Measurements from ENCODE around the gene ROBO1.
"Not testable (repeated sequence)": the region's sequence is repeated elsewhere in the genome, so short reads cannot be mapped to it uniquely, and the experiment has no call there.

Gene ROBO1

DNA sequence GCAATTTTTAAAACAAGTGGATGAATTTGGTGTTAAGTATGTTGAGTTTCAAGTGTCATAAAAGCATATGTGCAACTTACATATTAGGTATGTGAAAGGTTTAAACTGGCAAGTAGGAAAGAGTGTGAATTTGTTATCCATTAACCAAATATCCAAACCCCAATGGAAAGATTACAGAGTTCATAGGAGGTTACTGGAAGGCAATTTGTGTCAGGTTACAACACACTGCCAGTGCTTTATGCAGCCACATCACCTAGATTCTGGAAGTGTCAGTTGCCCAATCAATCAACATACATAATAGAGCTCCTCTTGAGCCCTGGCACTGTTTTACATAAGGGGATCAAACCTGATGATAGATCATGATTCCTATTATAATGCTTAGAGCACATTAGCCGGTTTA is 261.0 kb downstream of the ROBO1 start:
- in situ Hi-C loops (cut with HindIII; ENCODE audit: low pct_ligation_motif_present, low pct_unique_long_range_greater_than_20kb, low sequenced_read_pairs): loop anchor here (25.0 kb wide), 1 partner anchor 1181 kb away; no protein-coding TSS in a partner anchor
- no peak for DNase-seq

GRCh38 chr3:79502216-79502681 is 265.5 kb downstream of the ROBO1 start:
- DNase-seq: not testable (repeated sequence)
- in situ Hi-C loops (cut with HindIII; ENCODE audit: low pct_ligation_motif_present, low pct_unique_long_range_greater_than_20kb, low sequenced_read_pairs): loop anchor here (25.0 kb wide), 1 partner anchor 1185 kb away; no protein-coding TSS in a partner anchor

DNA sequence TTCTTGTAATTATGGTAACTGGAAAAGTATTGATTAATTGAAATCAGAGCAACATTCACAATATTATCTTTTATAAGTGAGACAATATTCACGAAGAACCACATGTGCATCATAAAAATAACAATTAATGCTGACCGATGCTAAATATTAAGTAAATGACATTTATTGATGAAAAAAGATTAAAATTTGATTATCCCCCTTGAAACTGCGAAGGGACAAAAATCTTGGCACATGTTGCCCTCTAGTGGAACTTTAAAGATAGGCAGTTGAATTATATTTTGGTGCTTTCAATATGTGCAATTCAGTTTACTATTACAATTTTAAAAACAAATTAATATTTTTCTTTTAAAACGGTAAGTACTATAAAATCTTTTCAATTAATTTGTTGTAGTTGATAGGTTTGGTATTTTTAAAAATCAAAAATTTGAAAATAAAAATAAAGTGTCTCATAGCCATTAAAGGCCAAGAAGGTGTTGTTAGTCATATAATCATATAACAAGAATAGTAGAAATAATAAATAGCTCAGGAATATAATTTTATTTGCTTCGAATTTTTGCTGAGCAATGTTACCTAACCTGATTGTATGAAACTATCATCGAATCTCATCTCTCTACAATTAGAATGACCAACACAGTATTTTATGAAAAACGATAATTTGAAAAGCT is 270.2 kb downstream of the ROBO1 start:
- in situ Hi-C loops (cut with HindIII; ENCODE audit: low pct_ligation_motif_present, low pct_unique_long_range_greater_than_20kb, low sequenced_read_pairs): no loop called here
- DNase-seq: peak; percentile 43

- DNase-seq: no peak
- in situ Hi-C loops (cut with HindIII; ENCODE audit: low pct_ligation_motif_present, low pct_unique_long_range_greater_than_20kb, low sequenced_read_pairs): no loop called here
Measured at GRCh38 chr3:79491029-79491641, 276.7 kb downstream of the ROBO1 start.

DNA sequence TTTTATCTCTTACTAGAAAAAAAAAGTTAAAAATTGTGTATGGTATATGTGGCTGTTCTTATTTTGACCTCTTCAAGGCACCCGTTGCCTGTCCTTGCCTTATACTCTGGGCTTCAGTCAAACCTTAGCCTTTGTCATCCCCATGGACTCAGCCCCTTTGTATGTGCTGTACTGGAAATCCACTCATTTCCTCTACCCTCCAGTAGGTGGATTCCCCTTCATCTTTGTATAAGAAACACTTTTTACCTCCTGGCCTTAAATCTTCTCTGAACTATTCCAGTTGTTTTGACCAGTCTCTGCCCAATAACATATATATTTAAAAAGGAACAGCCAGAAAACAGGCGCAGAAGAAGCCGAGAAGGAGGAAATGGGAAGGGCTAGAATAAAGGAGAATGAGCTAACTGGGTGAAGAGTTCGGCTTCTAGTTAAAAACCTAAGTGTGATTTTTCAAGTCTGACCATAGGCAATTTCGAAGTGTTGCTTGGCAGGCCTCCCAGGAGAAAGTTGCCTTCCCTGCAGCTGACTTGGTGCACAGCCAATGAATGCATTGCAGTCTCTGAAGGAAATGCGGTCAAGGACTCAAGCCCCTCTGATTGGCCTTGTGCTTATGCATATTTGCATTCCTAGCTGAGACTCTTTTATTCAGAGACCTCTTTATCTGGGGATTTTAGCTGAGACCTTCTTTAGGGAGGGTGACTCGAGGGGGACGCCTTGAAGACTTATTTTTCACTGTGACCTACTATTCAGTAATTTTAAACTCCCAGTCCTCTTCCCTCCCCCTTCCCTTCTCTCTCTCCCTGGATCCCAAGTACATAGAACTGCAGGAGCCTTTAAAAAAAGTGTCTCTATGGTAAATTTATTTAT is 277.4 kb downstream of the ROBO1 start:
- no peak for DNase-seq
- in situ Hi-C loops (cut with HindIII; ENCODE audit: low pct_ligation_motif_present, low pct_unique_long_range_greater_than_20kb, low sequenced_read_pairs): no loop called here

- in situ Hi-C loops (cut with HindIII; ENCODE audit: low pct_ligation_motif_present, low pct_unique_long_range_greater_than_20kb, low sequenced_read_pairs): no loop called here
- no peak for DNase-seq
Measured at GRCh38 chr3:79488407-79488806, 279.4 kb downstream of the ROBO1 start.

DNA sequence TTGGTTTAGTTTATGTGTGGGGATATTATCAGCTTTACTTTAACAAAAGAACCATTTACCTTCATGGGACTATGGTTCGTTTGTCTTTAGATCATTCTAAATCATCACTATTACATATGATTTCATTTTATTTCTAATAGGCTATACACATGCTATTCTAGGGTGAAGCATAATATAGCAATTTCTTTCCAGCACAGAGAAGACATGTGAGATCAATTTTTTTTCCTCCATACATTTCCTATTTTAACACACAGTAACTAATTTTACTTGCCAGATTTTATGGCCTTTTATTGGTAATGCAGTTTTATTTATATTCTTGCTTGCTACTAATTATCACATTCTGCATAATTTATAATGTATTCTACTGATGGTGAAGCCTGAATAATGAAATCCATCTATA is 287.1 kb downstream of the ROBO1 start:
- in situ Hi-C loops (cut with HindIII; ENCODE audit: low pct_ligation_motif_present, low pct_unique_long_range_greater_than_20kb, low sequenced_read_pairs): no loop called here
- DNase-seq: no peak

GRCh38 chr3:79478620-79479019 is 289.2 kb downstream of the ROBO1 start:
- in situ Hi-C loops (cut with HindIII; ENCODE audit: low pct_ligation_motif_present, low pct_unique_long_range_greater_than_20kb, low sequenced_read_pairs): no loop called here

DNA sequence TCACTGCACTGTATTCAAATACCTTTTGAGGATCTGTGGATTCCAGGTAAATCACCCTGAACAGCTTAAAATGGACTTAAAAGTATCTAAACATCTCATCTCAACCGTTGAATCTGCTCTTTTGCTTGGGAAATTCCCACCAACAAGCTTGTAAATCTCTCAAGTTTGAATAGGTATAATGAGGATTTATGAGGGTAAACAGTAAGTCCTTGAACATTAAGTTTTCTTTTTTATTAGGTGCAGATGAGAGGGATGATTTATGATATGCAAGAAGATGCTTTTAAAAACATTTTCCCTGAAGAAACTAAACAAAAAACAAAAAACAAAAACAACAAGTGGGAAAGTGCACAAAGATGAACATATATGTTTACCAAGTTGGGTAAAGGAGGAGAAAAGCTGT is 290.6 kb downstream of the ROBO1 start:
- DNase-seq: no peak
- in situ Hi-C loops (cut with HindIII; ENCODE audit: low pct_ligation_motif_present, low pct_unique_long_range_greater_than_20kb, low sequenced_read_pairs): no loop called here

More at GRCh38 chr3:79478620-79479019, 289.2 kb downstream of the ROBO1 start:
- DNase-seq: no peak

DNA sequence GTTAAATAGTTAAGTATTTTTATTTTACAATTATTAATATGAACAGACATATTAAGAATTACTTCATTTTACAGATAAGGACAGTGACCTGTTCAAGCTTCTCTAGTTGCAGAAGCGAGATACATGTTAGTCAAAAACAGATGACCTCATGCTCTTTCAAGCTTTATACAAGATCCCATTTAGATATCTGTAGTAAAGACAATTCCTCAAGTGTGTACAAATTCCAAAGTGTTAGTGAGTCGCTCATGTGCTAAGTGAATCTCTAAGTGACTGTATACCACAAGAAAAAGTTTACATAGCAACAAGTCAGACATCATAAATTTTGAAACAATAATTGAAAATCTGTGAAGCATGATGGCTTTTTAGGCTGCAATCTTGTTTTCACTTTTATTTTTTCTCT is 293.8 kb downstream of the ROBO1 start:
- in situ Hi-C loops (cut with HindIII; ENCODE audit: low pct_ligation_motif_present, low pct_unique_long_range_greater_than_20kb, low sequenced_read_pairs): no loop called here
- peak; percentile 2 for DNase-seq

- in situ Hi-C loops (cut with HindIII; ENCODE audit: low pct_ligation_motif_present, low pct_unique_long_range_greater_than_20kb, low sequenced_read_pairs): no loop called here
- DNase-seq: peak; percentile 25
Measured at GRCh38 chr3:79467721-79468120, 300.1 kb downstream of the ROBO1 start.

DNA sequence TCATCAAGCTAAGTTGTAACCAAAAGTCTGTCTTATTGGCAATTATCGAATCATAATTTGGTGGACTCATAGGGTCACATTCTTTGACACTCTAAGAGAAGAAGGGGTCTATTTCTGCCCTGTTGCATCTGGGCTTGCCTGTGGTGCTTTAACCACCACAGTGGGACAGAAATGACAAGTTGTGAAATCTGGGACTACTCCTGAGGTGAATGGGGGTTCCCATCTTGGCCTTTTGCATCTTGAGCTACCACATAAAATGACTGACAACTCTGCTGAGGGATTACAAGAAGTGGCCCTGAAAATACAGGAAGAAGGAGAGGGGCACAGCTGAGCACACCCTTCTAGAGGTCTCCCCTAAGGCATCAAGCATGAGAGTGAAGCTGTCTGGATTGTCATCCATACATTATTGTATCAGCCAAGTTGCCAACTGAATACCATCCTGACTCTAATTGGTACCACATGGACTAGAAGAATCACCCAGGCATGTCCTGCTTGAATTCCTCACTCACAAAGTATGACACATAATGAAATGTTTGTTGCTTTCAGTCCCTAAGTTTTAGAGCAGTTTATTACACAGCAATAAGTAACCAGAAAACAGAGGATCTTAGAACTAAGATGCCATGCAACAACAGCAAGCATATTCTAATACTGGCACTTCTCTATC is 306.5 kb downstream of the ROBO1 start:
- DNase-seq: peak; percentile 27
- in situ Hi-C loops (cut with HindIII; ENCODE audit: low pct_ligation_motif_present, low pct_unique_long_range_greater_than_20kb, low sequenced_read_pairs): no loop called here

DNA sequence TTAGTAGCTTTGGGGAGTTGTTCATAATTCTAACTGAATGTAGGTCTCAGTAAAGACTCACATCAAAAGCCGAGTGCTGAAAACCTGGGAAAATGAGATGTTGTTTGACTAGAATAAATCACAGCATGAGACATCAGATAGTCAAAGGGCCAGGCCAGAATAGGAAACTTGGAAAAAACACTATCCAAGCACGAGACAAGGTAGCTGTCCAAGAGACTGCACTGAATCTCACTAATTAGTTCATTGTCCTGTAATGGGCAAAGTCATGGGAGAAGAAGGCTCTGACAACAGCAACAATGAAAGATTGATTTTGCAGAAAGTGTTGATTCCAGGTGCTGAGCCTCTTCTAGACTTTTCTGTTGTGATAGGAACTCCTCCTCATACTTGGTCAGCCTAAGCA is 314.2 kb downstream of the ROBO1 start:
- in situ Hi-C loops (cut with HindIII; ENCODE audit: low pct_ligation_motif_present, low pct_unique_long_range_greater_than_20kb, low sequenced_read_pairs): no loop called here
- no peak for DNase-seq

GRCh38 chr3:79436387-79436786 is 331.4 kb downstream of the ROBO1 start:
- no peak for DNase-seq
- in situ Hi-C loops (cut with HindIII; ENCODE audit: low pct_ligation_motif_present, low pct_unique_long_range_greater_than_20kb, low sequenced_read_pairs): no loop called here

DNA sequence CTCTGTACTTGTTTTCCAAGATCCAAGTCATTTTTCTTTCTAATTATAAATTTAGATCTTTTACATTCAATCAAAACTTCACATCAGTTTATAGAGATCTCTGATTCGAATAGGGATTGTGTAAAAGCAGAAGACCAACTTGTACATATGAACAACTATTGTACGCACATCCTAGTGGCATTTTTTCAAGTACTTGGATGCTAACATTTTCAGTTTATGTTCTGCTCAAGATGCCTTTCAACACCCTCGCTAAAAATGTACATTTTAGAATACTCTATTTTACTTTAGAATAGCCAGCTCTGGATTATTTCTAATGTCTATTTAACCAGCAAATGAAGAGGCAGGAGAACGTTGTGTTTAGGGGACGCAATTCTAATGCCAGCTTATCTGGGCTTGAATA is 340.7 kb downstream of the ROBO1 start:
- no peak for DNase-seq
- in situ Hi-C loops (cut with HindIII; ENCODE audit: low pct_ligation_motif_present, low pct_unique_long_range_greater_than_20kb, low sequenced_read_pairs): no loop called here

GRCh38 chr3:79424811-79425210 is 343.0 kb downstream of the ROBO1 start:
- in situ Hi-C loops (cut with HindIII; ENCODE audit: low pct_ligation_motif_present, low pct_unique_long_range_greater_than_20kb, low sequenced_read_pairs): no loop called here
- DNase-seq: no peak

GRCh38 chr3:79423417-79423816 is 344.4 kb downstream of the ROBO1 start:
- in situ Hi-C loops (cut with HindIII; ENCODE audit: low pct_ligation_motif_present, low pct_unique_long_range_greater_than_20kb, low sequenced_read_pairs): no loop called here
- no peak for DNase-seq

DNA sequence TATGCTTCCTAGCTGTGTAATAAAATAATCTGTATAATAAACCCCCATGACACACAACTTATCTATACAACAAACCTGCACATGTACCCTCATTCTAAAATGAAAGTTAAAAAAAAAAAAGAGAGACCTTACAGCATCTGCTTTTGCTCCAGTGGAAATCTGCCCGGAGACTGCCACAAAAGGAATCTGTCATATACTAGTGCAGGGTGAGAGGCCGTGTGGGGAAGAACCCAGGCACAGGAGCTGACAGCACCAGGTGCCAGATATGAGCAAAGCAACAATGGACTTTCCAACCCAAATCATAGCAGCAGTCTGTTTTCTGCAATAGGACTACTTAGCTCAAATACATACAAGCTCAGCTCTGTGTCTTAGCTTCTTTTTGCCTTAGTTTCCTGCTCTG is 346.5 kb downstream of the ROBO1 start:
- no peak for DNase-seq
- in situ Hi-C loops (cut with HindIII; ENCODE audit: low pct_ligation_motif_present, low pct_unique_long_range_greater_than_20kb, low sequenced_read_pairs): no loop called here

Measured in ACHN (cell line).